Peyer's patch (tissue), 4 donors: ENCODE measurements around the gene NPAS2. TPM values are rescaled to one million over a fixed set of nuclear protein-coding genes. Genes with fewer than 3 reads are reported as not detected.

Experiments used
- DNase-seq, 3 donors: peaks; one replicate each; pipeline ENCODE4 v3.0.0-alpha.2; 2017 to 2019
- H3K27ac ChIP-seq, 4 donors: fragments of 200-600 bp; sonication (generic); one replicate each; pipeline ENCODE4 v1.5.1; 2016 to 2019
- H3K27me3 ChIP-seq, 2 donors: fragments of 200-600 bp; sonication (generic); one replicate each; pipeline ENCODE4 v1.5.1; 2019
- H3K36me3 ChIP-seq, 3 donors: fragments of 200-600 bp; sonication (generic); one replicate each; pipeline ENCODE4 v1.5.1; 2016 to 2019
- H3K4me1 ChIP-seq, 4 donors: fragments of 200-600 bp; sonication (generic); one replicate each; pipeline ENCODE4 v1.5.1; 2016 to 2019
- H3K4me3 ChIP-seq, 4 donors: fragments of 200-600 bp; sonication (generic); 1 replicate in 3 of 4; 2 replicates in 1 of 4; pipeline ENCODE4 v1.5.1; 2016 to 2019; ENCODE audit warnings: mild to moderate bottlenecking in 1 of 4
- H3K9me3 ChIP-seq, 4 donors: fragments of 200-600 bp; sonication (generic); one replicate each; pipeline ENCODE4 v1.5.1; 2016 to 2019; ENCODE audit warnings: mild to moderate bottlenecking in 1 of 4
- POLR2A ChIP-seq, 2 donors: fragments of 450-650 bp; IDR thresholded peaks; one replicate each; pipeline ENCODE4 v1.5.1; 2017; ENCODE audit warnings: antibody characterized with exemption in 2 of 2, mild to moderate bottlenecking in 2 of 2, moderate library complexity in 2 of 2
- total RNA-seq, 4 donors: library from RNA; depleted of rRNA; stranded (reverse); fragments of >200 nt; gene quantifications; one replicate each; pipeline ENCODE4 v1.1.0, GENCODE V29; 2016
- TF ChIP-seq, protein P1 (sequence below), 6 experiments: fragments of 450-650 bp in 4 of 6; fragments of 200-600 bp in 2 of 6; sonication (generic) in 1 of 6; IDR thresholded peaks; one replicate each; pipeline ENCODE4 v1.5.1; 2017 to 2019; ENCODE audit warnings: antibody characterized with exemption in 6 of 6, mild to moderate bottlenecking in 3 of 6, moderate library complexity in 1 of 6

Gene NPAS2
- total RNA-seq, 4 donors from 2014 or later, result 29.7 to 99.5 (median 95.5) TPM

DNA sequence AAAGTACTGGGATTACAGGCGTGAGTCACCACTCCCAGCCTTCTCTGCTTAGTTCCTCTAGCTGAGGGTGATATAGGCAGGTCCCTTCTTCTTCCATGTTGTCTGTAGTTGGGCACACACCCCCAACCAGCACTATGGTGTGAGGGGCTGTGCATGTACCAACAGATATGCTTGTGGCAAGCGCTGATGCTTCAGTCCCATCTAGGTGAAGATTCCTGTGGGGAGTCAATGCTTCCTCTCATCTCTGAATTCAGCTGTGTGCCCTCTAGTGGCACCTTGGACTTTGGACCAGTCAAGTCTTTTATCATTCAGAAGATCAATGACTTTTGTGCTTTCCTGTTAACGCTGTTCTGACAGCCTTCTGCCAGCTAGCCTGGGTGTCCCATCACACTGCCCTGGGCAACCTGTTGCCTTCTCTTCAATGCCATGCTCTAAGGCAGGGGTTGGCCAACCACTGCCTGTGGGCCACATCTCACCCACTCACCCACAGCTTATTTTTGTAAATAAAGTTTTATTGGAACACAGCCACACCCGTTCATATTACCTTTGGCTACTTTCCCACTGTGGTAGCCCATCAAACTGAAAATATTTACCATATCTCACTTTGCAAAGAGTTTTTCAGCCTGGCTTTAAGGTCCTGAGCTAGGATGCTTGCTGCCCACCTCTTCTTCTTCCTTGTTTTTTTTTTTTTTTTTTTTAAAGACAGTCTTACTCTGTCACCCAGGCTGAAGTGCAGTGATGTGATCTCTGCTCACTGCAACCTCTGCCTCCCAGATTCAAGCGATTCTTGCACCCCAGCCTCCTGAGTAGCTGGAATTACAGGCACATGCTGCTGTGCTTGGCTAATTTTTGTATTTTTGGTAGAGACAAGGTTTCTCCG lies 51.0 kb downstream of the NPAS2 start:
- peak in 1 of 3 donors; percentile 54 for DNase-seq
- peaks cover 0 to 4% (median 0%) of the 10 kb centered on the region in 4 donors for H3K9me3 ChIP-seq
- no peaks in the 10 kb centered on the region for H3K4me1 ChIP-seq
- H3K4me3 ChIP-seq, result no peak overlapping the region
- H3K36me3 ChIP-seq, result no peaks in the 10 kb centered on the region
- peak overlapping the region in 1 of 4 donors; percentile 0 for H3K27ac ChIP-seq
- TF ChIP-seq, protein P1, sequence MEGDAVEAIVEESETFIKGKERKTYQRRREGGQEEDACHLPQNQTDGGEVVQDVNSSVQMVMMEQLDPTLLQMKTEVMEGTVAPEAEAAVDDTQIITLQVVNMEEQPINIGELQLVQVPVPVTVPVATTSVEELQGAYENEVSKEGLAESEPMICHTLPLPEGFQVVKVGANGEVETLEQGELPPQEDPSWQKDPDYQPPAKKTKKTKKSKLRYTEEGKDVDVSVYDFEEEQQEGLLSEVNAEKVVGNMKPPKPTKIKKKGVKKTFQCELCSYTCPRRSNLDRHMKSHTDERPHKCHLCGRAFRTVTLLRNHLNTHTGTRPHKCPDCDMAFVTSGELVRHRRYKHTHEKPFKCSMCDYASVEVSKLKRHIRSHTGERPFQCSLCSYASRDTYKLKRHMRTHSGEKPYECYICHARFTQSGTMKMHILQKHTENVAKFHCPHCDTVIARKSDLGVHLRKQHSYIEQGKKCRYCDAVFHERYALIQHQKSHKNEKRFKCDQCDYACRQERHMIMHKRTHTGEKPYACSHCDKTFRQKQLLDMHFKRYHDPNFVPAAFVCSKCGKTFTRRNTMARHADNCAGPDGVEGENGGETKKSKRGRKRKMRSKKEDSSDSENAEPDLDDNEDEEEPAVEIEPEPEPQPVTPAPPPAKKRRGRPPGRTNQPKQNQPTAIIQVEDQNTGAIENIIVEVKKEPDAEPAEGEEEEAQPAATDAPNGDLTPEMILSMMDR (IDR thresholded peaks at IDR 0.05), result no peak
- no peak for TF ChIP-seq POLR2A (IDR thresholded peaks at IDR 0.05)
- H3K27me3 ChIP-seq, result no peaks in the 10 kb centered on the region

DNA sequence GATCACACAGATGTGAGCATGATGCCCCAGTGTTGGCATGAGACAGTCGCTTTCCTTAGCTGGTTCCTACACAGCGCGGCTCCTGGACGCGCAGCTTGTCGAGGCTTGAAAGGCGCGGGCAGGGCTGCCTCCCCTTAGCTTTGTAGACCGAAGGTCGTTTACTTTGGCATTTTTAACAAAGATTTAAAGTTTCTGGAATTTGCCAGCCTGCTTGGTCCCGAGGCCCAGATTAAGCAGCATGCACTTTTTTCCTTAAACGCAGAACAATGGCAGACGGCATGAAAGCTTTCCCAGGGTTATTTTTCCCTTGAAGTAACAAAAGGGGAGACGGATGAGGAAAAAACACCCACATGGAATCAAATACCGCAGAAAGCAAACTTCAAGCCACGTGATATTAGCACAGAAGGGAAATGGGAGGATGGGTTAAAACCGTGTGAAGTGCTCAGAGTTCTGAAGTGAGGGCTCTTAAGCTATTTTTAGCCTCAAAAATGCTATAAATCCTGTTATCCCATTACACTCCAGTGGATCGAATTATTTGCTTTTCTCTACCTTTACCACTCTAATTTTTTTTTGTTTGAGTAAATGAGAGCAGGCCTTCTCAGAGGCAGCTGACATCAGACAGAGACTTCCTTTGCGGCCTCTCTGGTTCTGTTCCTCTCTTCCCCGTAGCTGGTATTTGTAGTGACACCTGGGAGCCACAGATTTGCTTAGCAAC lies 55.7 kb downstream of the NPAS2 start:
- Histone ChIP-seq H3K4me1 (no peaks in the 10 kb centered on the region), H3K4me3 (no peak overlapping the region), H3K27ac (no peak overlapping the region), H3K27me3 (no peaks in the 10 kb centered on the region), H3K36me3 (no peaks in the 10 kb centered on the region), H3K9me3 (no peaks in the 10 kb centered on the region)
- DNase-seq, result no peak
- TF ChIP-seq, protein P1 (IDR thresholded peaks at IDR 0.05), result no peak
- TF ChIP-seq POLR2A (IDR thresholded peaks at IDR 0.05), result no peak

DNA sequence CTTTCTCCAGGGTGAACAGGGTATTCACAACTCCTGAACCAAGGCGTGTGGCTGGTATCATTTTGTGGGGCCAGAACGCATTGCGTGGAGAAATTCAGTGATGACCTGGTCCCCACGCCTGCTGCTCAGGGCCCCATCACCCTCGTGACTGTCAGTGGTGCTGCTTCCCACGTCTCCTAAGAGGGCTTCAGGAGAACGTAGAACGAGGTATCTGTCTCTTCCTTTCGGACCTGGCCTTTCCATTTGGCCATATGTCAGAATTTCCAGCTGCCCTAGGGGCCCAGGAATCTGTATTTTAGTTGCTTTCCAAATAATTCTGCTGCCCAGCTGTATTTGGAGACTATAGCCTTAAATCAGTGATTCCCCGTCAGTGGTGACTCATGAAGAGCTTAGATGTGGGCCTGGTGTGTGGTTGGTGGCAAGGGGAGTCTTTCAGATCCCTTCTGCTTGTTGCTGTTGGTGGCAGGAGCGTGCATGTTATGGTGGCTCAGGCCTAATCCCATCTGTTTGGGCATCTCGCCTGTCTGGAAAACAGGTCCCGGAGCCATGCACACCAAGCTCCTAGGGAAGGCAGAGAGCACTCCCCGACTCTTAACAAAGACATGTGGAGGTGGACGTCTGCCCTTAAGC lies 56.4 kb downstream of the NPAS2 start:
- H3K36me3 ChIP-seq, result no peaks in the 10 kb centered on the region
- no peak overlapping the region for H3K4me3 ChIP-seq
- H3K9me3 ChIP-seq, result no peaks in the 10 kb centered on the region
- no peak for TF ChIP-seq POLR2A (IDR thresholded peaks at IDR 0.05)
- TF ChIP-seq, protein P1 (IDR thresholded peaks at IDR 0.05), result no peak
- no peak overlapping the region for H3K27ac ChIP-seq
- no peak for DNase-seq
- H3K4me1 ChIP-seq, result no peaks in the 10 kb centered on the region
- H3K27me3 ChIP-seq, result no peaks in the 10 kb centered on the region

DNA sequence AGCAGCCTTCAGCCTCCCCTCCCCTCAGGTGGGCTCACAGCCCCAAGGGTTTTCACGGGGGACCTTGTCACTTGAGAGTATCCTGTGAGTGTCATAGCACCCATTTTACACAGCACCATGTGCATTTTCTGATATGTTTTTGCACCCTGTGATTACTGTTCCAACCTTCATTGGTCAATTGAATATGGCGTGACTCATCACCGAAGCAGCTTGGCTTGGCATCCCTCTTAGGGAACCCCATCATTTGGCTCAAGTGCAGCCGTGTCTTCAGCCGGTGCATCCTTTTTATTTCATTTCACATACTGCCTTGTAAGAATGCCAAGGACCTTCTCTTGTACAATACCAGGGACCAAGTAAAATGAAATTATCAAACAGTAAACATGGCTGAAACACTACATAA lies 57.6 kb downstream of the NPAS2 start:
- TF ChIP-seq, protein P1 (IDR thresholded peaks at IDR 0.05), result no peak
- TF ChIP-seq POLR2A (IDR thresholded peaks at IDR 0.05), result no peak
- no peak overlapping the region for H3K27ac ChIP-seq
- no peak for DNase-seq

DNA sequence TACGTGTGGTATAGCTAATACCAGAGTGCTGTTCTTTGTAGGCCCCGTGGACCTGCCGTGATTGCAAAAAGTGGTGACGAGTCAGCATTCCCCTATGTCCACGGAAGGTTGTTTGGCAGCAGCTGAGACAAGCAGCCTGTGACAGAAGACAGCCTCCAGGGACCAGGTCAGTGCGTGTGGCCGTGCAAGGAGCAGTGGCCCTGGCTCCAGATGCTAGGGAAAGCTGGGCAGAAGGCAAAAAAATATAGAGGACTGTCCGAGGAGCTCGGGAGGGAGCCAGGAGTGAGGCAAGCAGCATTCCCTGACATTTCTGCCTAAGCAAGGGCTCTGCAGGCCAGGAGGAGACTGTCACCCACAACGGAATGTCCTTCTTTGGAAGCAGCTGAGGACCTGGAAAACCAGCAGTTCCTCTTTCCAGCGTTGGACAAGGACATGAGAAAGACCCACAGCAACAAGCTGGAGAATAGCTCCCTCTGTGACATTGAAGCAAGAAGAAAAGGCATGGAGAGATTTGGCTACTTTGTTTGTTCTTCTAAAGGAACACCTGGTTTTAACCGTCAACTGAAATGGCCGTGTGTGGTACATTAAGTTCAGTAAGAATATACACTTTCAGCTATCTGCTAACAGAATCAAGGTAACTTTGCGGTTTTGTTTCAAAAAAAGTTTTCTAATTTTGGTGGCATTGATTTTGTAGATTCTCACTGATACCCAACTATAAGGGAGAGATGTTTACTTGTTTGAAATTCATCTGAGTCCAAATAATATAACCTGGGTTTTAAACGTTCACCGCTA lies 58.3 kb downstream of the NPAS2 start:
- Histone ChIP-seq H3K36me3 (no peaks in the 10 kb centered on the region), H3K4me1 (peaks cover 0 to 7% (median 0%) of the 10 kb centered on the region in 4 donors), H3K4me3 (no peak overlapping the region), H3K27ac (no peak overlapping the region), H3K27me3 (no peaks in the 10 kb centered on the region), H3K9me3 (no peaks in the 10 kb centered on the region)
- TF ChIP-seq, protein P1 (IDR thresholded peaks at IDR 0.05), result no peak
- no peak for TF ChIP-seq POLR2A (IDR thresholded peaks at IDR 0.05)
- no peak for DNase-seq

More for the DNA sequence above, 57.6 kb downstream of the NPAS2 start:
- H3K4me3 ChIP-seq, result no peak overlapping the region
- no peaks in the 10 kb centered on the region for H3K27me3 ChIP-seq
- H3K4me1 ChIP-seq, result peaks cover 0 to 2% (median 0%) of the 10 kb centered on the region in 4 donors
- H3K36me3 ChIP-seq, result no peaks in the 10 kb centered on the region
- H3K9me3 ChIP-seq, result no peaks in the 10 kb centered on the region
